Measurements from ENCODE around the gene SEMA5B.

SEMA5B gene

DNA sequence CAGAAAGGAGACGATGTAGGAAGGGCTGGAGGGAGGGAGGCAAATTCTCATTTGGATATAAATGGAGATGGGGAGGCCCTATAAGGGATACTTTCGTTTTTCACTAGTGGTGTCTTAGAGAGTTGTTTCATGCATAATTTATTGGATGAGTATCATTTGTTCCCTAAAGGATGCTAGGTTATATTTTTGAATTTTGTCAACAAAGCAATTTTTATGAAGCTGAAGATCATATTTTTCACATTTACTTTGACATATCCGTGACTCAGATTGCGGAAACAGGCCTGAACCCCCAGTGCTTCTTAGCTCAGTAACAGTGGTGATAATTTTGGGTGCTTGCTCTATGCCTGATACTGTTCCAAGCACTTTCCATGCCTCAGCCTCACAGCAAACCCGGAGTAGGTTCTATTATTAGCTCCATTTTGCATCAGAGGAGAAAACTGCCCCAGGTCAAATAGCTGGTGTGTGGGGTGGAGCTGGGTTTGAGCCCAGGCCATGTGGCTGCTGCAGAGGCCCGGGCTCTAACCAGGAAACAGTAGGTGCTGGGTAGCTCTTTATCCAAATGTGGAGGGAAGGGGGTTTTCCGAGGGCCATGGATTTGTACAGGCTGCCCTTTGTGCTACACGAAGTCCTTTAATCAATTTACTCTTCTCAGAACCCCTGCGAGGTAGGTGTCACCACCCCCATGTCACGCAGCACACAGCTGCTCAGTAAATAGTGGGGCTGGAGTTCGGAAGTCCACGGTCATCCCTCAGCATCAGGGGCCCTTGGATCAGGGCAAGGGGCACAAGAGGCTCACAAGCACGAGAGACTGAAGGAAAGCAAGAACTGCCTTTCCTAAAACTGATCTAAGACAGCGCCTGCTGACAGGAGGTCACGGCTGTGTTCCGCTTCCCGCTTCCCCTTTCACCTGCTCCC, 133.6 kb downstream of the SEMA5B start:
- TF ChIP-seq, protein P1, sequence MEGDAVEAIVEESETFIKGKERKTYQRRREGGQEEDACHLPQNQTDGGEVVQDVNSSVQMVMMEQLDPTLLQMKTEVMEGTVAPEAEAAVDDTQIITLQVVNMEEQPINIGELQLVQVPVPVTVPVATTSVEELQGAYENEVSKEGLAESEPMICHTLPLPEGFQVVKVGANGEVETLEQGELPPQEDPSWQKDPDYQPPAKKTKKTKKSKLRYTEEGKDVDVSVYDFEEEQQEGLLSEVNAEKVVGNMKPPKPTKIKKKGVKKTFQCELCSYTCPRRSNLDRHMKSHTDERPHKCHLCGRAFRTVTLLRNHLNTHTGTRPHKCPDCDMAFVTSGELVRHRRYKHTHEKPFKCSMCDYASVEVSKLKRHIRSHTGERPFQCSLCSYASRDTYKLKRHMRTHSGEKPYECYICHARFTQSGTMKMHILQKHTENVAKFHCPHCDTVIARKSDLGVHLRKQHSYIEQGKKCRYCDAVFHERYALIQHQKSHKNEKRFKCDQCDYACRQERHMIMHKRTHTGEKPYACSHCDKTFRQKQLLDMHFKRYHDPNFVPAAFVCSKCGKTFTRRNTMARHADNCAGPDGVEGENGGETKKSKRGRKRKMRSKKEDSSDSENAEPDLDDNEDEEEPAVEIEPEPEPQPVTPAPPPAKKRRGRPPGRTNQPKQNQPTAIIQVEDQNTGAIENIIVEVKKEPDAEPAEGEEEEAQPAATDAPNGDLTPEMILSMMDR (IDR thresholded peaks at IDR 0.05; ENCODE audit: extremely low read depth, missing control alignments): no peak
- DNase-seq (ENCODE audit: low spot score): no peak

DNA sequence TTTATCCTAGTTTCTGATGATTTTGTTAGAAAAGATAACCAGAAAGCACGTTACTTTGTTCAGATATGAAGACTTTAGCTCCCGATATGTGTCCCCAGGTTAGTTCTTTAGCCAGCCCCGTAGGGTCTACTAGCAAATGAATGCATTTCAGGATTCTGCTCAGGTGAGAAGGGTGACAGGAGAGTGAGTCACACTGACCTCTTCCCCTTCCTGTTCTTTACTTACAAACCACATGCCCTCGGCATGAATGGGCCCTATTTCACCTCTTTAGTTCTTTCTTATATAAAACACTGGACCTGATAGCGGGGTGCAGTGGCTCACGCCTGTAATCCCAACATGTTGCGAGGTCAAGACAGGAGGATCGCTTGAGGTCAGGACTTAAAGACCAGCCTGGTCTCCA, 134.3 kb downstream of the SEMA5B start:
- TF ChIP-seq, protein P1 (IDR thresholded peaks at IDR 0.05; ENCODE audit: extremely low read depth, missing control alignments): no peak
- peak; percentile 30 for DNase-seq (ENCODE audit: low spot score)

DNA sequence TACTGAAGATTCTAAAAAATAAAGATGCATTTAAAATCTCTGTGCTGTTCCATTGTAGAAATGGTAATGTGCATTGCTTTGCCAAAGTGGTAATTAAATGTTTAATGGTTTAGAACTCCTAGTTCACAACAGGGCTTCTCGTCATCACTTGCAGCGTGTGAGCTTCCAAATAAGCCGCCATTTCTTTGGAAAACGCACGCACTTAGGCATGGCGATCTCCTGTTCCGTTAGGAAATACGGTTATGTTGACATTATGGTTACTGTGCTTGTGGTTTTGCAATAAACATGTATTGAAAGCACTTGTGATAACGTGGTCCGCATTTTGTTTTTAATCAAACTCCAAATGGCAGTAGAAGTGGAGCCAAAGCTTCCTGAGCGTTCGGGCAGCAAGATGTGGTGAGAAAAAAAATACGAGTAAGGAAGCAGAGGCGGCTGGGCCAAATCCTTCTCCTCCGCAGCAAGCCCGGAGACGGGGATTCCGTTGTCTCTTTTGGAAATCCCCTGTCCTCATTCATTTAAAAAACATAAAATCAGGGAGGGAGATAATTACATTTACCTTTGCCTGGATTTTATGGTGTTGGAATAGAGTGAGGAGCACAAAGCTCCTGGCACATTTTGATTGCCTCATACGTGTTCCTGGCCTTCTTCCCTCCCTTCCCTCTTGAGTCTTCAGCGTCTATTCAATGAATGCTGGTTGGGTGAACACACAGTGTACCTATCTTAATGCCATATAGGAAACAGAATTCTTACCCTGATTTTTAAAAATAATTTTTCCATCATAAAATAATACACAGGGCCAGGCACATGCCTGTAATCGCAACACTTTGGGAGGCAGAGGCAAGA, 135.2 kb downstream of the SEMA5B start:
- DNase-seq (ENCODE audit: low spot score): no peak
- TF ChIP-seq, protein P1 (IDR thresholded peaks at IDR 0.05; ENCODE audit: extremely low read depth, missing control alignments): no peak

DNA sequence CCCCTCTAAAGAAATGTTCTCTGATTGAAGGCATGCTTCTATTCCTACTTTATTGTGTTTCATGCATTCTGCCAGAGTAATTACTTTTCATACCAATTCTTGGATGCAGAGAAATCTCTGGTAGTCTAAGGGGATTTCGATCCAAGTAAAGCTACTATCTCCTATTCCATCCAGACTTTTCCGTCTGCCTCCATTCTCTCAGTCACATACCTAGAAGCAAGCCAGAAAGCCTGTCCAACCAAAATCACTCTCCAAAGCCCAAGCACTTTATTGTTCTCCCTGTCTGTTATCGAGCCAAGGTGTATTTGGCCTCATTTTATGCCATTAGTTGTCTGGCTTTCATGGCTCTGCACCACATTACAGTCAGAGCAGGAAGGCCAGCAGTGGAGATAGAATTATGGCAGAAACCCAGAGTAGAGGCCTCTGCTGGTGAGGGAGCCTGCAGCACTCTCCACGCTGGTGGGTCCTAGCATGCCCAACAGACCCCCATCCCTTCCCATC, 136.8 kb downstream of the SEMA5B start:
- TF ChIP-seq, protein P1 (IDR thresholded peaks at IDR 0.05; ENCODE audit: extremely low read depth, missing control alignments): no peak
- DNase-seq (ENCODE audit: low spot score): no peak

DNA sequence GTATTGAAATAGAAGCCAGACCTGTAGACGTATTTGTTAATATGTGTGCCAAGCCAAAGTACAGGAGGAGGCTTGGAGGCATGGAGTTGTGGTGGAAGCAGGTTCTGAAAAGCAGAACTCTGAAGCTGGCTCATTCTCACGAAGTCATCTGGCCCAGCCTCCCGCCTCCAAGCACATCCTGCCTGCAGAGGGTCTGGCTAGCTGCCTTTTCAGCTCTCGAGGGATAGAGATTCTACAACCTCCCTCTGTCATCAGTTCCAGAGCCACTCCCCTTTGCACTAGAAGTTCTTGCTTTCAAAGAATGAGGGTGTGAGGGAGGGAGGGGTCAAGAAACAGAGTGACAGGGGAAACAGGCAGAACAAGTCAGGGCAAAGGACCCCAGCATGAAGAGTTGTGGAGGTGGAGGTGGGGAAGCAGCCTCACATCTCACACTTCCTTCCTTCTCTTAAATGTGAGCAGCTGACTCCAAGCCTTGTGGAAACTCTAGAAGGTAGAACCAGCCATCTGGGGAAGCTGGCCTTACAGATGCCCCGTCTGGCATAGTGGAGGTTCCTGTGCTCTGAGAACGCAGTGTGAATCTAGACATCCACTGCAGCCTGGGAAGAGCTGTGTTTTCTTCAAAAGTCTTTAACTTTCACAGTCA, 137.4 kb downstream of the SEMA5B start:
- TF ChIP-seq, protein P1 (IDR thresholded peaks at IDR 0.05; ENCODE audit: extremely low read depth, missing control alignments): no peak
- peak; percentile 60 for DNase-seq (ENCODE audit: low spot score)

DNA sequence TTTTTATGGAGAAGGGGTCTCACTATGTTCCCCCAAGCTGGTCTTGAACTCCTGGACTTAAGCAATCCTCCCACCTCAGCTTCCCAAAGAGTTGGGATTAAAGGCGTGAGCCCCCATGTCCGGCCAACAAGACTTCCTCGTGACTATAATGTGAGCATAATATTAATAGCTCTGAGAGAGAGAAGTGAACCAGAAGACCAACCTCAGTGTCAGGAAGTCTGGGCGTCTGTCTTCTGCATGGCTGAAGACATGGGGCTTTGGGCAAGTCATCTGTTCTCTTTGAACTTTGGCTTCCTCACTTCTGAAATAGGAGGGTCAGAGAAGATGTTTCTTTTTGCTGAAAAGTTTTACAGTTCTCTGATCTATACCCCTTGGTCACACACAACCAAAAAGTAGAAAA, 140.6 kb downstream of the SEMA5B start:
- TF ChIP-seq, protein P1 (IDR thresholded peaks at IDR 0.05; ENCODE audit: extremely low read depth, missing control alignments): no peak
- DNase-seq (ENCODE audit: low spot score): no peak

All from GM20000 (cell line).